ENCODE results near the gene AOPEP.

AOPEP gene

DNA sequence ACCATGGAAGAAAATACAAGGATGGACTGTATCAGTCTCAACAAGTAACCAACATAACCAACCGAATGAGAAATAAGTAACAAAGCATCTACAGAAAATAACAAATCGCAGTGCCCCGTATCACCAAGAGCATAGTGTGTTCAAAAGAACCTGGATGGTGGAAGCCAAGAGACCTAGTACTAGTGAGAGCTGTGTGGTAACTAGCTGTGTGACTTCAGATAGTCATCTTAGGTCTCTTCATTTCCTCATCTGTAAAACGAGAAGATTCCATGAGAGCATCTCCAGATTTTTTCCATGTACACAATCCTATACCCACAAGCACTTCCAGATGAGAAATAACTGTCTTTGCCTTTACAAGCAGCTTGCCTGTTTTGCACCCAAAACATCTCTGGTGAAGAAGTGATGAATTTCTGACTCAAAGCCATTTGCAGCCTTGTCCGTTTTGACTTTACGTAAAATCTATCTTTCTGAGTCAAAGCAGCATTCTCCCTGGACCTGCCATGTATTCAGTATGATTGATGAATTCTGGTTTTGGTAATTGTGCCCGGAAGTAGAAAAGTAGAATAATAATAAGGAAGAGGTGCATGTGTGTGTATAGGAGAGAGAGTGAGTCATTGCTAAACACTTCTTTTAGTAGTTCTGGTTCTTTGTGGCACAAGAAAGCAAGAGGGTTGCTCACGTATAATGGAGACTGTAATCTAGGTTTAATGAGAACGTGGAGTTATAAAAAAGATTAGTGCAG, 41.0 kb downstream of the AOPEP start:
- Histone ChIP-seq H3K9ac (ENCODE audit: low read length in 2 of 2) (no peak overlapping the region), H3K4me1 (ENCODE audit: control insufficient read depth, insufficient read depth, low read length) (no peaks in the 10 kb centered on the region), H3K27me3 (ENCODE audit: control insufficient read depth in 1 of 2, insufficient read depth in 2 of 2, low read length in 2 of 2) (no peaks in the 10 kb centered on the region), H3K27ac (ENCODE audit: low read length) (no peak overlapping the region), H3K9me3 (ENCODE audit: control insufficient read depth in 2 of 2, low read length in 2 of 2) (no peaks in the 10 kb centered on the region), H3K4me3 (ENCODE audit: low read length in 2 of 2) (no peak overlapping the region), H3K36me3 (ENCODE audit: control insufficient read depth in 2 of 2, insufficient read depth in 2 of 2, low read length in 2 of 2) (no peaks in the 10 kb centered on the region)

DNA sequence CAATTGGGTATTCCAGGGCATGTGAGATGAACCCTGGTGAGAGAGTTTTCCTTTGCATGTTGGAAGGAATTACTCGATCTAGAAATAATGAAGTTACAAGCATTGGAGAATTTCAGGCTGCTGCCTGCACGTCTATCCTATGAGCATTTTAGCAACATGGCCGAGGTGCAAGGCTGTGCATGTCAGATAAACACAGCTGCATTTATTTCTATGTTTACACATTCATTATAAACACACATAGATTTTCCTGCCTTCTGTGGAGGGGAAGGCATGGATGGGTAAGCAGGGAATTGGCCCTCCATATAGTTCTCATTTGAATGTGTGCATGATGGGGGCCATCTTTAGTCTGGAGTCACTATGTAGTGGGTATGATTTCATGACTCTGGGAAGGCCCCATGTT, 42.3 kb downstream of the AOPEP start:
- H3K27me3 ChIP-seq (ENCODE audit: control insufficient read depth in 1 of 2, insufficient read depth in 2 of 2, low read length in 2 of 2), result no peaks in the 10 kb centered on the region
- no peak overlapping the region for H3K9ac ChIP-seq (ENCODE audit: low read length in 2 of 2)
- no peaks in the 10 kb centered on the region for H3K9me3 ChIP-seq (ENCODE audit: control insufficient read depth in 2 of 2, low read length in 2 of 2)
- no peak overlapping the region for H3K4me3 ChIP-seq (ENCODE audit: low read length in 2 of 2)
- peaks cover 6% of the 10 kb centered on the region for H3K4me1 ChIP-seq (ENCODE audit: control insufficient read depth, insufficient read depth, low read length)
- no peaks in the 10 kb centered on the region for H3K36me3 ChIP-seq (ENCODE audit: control insufficient read depth in 2 of 2, insufficient read depth in 2 of 2, low read length in 2 of 2)
- no peak overlapping the region for H3K27ac ChIP-seq (ENCODE audit: low read length)

DNA sequence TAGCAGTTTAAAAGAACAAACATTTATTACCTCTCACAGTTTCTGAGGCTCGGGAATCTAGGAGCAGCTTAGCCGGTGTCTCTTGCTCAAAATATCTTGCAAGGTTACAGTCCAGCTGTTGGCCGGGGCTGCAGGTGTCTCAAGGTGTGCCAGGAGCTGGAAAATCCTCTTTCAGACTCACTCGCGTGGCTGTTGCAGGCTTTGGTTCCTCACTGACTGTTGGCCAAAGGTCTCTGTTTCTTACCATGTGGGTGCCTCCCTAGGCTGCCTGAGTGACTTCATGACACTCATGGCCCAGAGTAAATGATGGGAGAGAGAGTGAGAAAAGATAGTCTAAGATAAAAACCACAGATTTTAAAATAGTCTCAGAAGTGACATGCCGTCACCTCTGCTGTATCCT, 43.8 kb downstream of the AOPEP start:
- Histone ChIP-seq H3K27me3 (ENCODE audit: control insufficient read depth in 1 of 2, insufficient read depth in 2 of 2, low read length in 2 of 2) (no peaks in the 10 kb centered on the region), H3K4me3 (ENCODE audit: low read length in 2 of 2) (no peak overlapping the region), H3K4me1 (ENCODE audit: control insufficient read depth, insufficient read depth, low read length) (peaks cover 6% of the 10 kb centered on the region), H3K9me3 (ENCODE audit: control insufficient read depth in 2 of 2, low read length in 2 of 2) (no peaks in the 10 kb centered on the region), H3K36me3 (ENCODE audit: control insufficient read depth in 2 of 2, insufficient read depth in 2 of 2, low read length in 2 of 2) (no peaks in the 10 kb centered on the region), H3K27ac (ENCODE audit: low read length) (no peak overlapping the region), H3K9ac (ENCODE audit: low read length in 2 of 2) (no peak overlapping the region)

DNA sequence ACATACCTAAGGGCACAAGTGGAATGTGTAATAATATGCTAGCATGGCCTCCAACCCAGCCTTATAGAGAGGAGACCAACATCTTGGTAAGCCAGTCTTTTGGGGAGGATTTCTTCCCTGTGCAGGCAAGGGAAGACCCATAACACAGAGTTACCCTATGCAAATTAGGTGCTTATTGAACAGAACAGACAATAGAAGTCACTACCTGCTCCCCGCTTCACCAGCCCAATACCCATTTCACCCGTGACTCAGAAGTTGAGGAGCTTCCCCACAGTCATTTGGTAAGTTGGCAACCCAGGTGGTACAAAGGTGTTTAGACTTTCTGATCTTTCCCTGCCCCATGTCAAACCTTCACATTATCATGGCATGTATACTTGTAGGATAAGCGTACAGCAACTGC, 44.6 kb downstream of the AOPEP start:
- no peak overlapping the region for H3K27ac ChIP-seq (ENCODE audit: low read length)
- H3K36me3 ChIP-seq (ENCODE audit: control insufficient read depth in 2 of 2, insufficient read depth in 2 of 2, low read length in 2 of 2), result no peaks in the 10 kb centered on the region
- no peak overlapping the region for H3K4me3 ChIP-seq (ENCODE audit: low read length in 2 of 2)

DNA sequence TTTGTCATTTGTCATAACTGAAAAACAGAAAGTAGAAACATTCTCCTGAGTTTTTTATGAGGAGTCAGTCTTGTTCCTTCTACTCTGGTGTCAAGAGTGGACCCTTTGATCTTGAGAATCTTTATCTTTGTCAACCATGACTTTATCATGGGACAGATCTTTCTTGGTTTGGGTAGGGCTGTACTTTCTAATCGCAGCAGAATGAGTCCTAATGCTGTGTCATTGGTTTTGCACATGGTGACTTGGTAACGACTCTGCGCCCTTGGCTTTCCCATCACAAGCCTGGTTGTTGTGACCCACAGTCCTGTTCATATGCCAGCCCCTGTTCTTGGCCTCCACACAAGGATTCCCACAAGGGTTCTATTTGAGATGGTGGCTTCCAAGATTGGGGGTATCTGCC, 45.6 kb downstream of the AOPEP start:
- H3K9me3 ChIP-seq (ENCODE audit: control insufficient read depth in 2 of 2, low read length in 2 of 2), result no peaks in the 10 kb centered on the region
- H3K4me3 ChIP-seq (ENCODE audit: low read length in 2 of 2), result no peak overlapping the region
- no peaks in the 10 kb centered on the region for H3K36me3 ChIP-seq (ENCODE audit: control insufficient read depth in 2 of 2, insufficient read depth in 2 of 2, low read length in 2 of 2)

More for the DNA sequence above, 44.6 kb downstream of the AOPEP start:
- Histone ChIP-seq H3K27me3 (ENCODE audit: control insufficient read depth in 1 of 2, insufficient read depth in 2 of 2, low read length in 2 of 2) (no peaks in the 10 kb centered on the region), H3K9ac (ENCODE audit: low read length in 2 of 2) (no peak overlapping the region), H3K9me3 (ENCODE audit: control insufficient read depth in 2 of 2, low read length in 2 of 2) (no peaks in the 10 kb centered on the region), H3K4me1 (ENCODE audit: control insufficient read depth, insufficient read depth, low read length) (peaks cover 6% of the 10 kb centered on the region)

DNA sequence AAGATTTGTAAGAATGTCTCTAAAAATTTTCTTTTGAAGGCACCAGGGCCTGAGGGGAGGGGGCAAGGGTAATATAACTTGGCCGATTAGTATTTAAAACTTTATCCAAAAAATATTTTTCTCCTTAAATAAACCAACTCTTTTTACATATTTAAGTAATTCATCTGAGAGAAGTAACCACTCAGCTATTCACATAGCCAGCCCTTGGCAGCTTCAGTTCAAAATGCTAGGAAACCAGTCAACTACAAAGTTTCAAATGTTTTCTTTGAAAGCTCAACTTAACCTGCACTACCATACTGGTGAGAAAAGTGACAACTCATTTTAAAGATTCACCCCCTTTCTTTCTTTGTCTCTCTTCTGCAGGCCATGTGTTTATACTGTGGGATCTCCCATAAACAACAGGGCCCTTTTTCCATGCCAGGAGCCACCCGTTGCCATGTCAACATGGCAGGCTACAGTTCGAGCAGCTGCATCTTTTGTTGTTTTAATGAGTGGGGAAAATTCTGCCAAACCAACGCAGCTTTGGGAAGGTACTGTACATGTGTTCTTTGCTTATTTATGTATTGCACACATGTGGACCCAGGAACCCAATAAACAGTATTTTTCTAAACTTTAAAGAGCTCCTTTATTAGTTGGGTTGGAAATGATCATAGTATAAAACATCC, 46.3 kb downstream of the AOPEP start:
- Histone ChIP-seq H3K4me1 (ENCODE audit: control insufficient read depth, insufficient read depth, low read length) (peaks cover 6% of the 10 kb centered on the region), H3K9me3 (ENCODE audit: control insufficient read depth in 2 of 2, low read length in 2 of 2) (no peaks in the 10 kb centered on the region), H3K27ac (ENCODE audit: low read length) (no peak overlapping the region), H3K4me3 (ENCODE audit: low read length in 2 of 2) (no peak overlapping the region), H3K9ac (ENCODE audit: low read length in 2 of 2) (no peak overlapping the region), H3K27me3 (ENCODE audit: control insufficient read depth in 1 of 2, insufficient read depth in 2 of 2, low read length in 2 of 2) (no peaks in the 10 kb centered on the region), H3K36me3 (ENCODE audit: control insufficient read depth in 2 of 2, insufficient read depth in 2 of 2, low read length in 2 of 2) (no peaks in the 10 kb centered on the region)

More for the DNA sequence above, 45.6 kb downstream of the AOPEP start:
- H3K27me3 ChIP-seq (ENCODE audit: control insufficient read depth in 1 of 2, insufficient read depth in 2 of 2, low read length in 2 of 2), result no peaks in the 10 kb centered on the region
- peaks cover 6% of the 10 kb centered on the region for H3K4me1 ChIP-seq (ENCODE audit: control insufficient read depth, insufficient read depth, low read length)
- no peak overlapping the region for H3K9ac ChIP-seq (ENCODE audit: low read length in 2 of 2)
- H3K27ac ChIP-seq (ENCODE audit: low read length), result no peak overlapping the region

DNA sequence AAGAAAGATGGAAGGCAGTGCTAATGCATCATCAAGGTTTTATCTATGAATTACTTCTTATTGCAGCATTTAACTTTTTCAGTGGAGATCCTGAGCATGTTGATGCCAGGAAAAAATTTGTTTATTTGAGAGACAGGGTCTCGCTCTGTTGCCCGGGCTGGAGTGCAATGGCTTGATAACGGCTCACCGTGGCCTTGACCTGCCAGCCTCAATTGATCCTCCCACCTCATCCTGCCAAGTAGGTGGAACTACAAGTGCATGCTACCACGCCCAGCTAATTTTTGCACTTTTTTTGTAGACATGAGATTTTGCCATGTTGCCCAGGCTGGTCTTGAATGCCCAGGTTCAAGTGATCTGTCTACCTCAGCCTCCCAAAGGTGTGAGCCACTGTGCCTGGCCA, 47.2 kb downstream of the AOPEP start:
- no peaks in the 10 kb centered on the region for H3K36me3 ChIP-seq (ENCODE audit: control insufficient read depth in 2 of 2, insufficient read depth in 2 of 2, low read length in 2 of 2)
- H3K4me3 ChIP-seq (ENCODE audit: low read length in 2 of 2), result no peak overlapping the region

DNA sequence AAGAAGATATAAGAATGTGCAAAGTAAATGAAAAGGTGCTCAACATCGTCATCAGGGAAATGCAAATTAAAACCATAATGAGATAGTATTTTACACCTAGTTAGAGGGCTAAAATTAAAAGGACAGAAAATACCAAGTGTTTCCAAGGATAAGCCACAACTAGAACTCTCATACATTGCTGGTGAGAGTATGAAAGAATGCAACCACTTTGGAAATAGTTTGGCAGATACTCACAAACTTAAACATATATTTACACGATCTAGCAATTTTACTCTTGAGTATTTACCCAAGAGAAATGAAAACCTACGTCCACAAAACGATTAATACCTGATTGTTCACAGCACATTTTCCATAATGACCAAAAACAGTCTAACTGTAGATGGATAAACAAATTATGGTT, 51.5 kb downstream of the AOPEP start:
- H3K4me3 ChIP-seq (ENCODE audit: low read length in 2 of 2), result no peak overlapping the region
- H3K27me3 ChIP-seq (ENCODE audit: control insufficient read depth in 1 of 2, insufficient read depth in 2 of 2, low read length in 2 of 2), result no peaks in the 10 kb centered on the region
- no peaks in the 10 kb centered on the region for H3K36me3 ChIP-seq (ENCODE audit: control insufficient read depth in 2 of 2, insufficient read depth in 2 of 2, low read length in 2 of 2)
- H3K9me3 ChIP-seq (ENCODE audit: control insufficient read depth in 2 of 2, low read length in 2 of 2), result no peaks in the 10 kb centered on the region
- H3K9ac ChIP-seq (ENCODE audit: low read length in 2 of 2), result no peak overlapping the region
- H3K27ac ChIP-seq (ENCODE audit: low read length), result no peak overlapping the region
- H3K4me1 ChIP-seq (ENCODE audit: control insufficient read depth, insufficient read depth, low read length), result peaks cover 8% of the 10 kb centered on the region

More for the DNA sequence above, 47.2 kb downstream of the AOPEP start:
- peaks cover 6% of the 10 kb centered on the region for H3K4me1 ChIP-seq (ENCODE audit: control insufficient read depth, insufficient read depth, low read length)
- no peak overlapping the region for H3K27ac ChIP-seq (ENCODE audit: low read length)
- H3K9me3 ChIP-seq (ENCODE audit: control insufficient read depth in 2 of 2, low read length in 2 of 2), result no peaks in the 10 kb centered on the region
- H3K9ac ChIP-seq (ENCODE audit: low read length in 2 of 2), result no peak overlapping the region
- no peaks in the 10 kb centered on the region for H3K27me3 ChIP-seq (ENCODE audit: control insufficient read depth in 1 of 2, insufficient read depth in 2 of 2, low read length in 2 of 2)

DNA sequence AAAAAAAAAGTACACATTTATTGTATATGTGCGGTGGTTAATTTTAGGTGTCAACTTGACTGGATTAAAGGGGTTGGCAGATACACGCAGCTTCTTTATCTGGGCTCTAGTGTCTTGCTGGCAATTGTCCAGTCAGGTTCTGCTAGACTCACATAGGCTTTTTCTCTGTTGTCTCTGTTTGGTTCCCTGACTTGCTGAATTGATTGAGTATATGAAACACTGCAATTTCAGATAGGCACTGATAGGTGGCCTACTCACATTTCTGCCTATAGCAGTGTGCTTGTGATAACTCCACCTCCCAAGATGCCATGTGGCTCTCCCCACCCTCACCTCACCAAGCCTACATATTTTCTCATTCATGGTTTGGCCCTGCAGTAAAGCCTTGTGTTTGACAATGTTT, 52.5 kb downstream of the AOPEP start:
- Histone ChIP-seq H3K36me3 (ENCODE audit: control insufficient read depth in 2 of 2, insufficient read depth in 2 of 2, low read length in 2 of 2) (no peaks in the 10 kb centered on the region), H3K27me3 (ENCODE audit: control insufficient read depth in 1 of 2, insufficient read depth in 2 of 2, low read length in 2 of 2) (no peaks in the 10 kb centered on the region), H3K4me1 (ENCODE audit: control insufficient read depth, insufficient read depth, low read length) (peaks cover 7% of the 10 kb centered on the region), H3K27ac (ENCODE audit: low read length) (no peak overlapping the region), H3K9ac (ENCODE audit: low read length in 2 of 2) (no peak overlapping the region), H3K4me3 (ENCODE audit: low read length in 2 of 2) (no peak overlapping the region), H3K9me3 (ENCODE audit: control insufficient read depth in 2 of 2, low read length in 2 of 2) (no peaks in the 10 kb centered on the region)

DNA sequence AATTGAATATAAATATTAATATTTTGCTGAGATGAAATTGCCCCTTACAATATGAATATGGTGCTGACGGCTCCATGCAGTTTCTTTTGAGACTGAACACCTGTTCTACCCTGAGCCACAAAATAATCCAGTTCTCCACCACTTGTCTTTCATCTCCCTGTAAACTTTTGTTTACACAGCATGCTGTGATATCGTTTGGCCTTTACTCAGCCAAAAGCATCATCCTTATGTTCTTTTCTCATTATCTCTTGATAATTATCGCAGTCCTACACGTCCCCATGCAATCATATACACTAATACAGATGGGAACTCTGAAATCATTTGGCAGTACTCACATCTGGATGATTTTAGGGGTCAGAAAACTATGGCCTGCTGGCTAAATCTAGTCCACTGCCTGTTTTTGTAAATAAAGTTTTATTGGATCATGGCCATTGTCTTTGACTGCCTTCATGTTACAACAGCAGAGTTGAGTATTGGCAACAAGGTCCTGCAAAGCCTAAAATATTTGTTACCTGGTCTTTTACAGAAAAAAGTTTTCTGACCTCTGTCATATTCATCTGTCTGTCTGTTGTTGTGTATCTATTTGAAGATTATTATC, 53.3 kb downstream of the AOPEP start:
- Histone ChIP-seq H3K9ac (ENCODE audit: low read length in 2 of 2) (no peak overlapping the region), H3K27ac (ENCODE audit: low read length) (no peak overlapping the region)

DNA sequence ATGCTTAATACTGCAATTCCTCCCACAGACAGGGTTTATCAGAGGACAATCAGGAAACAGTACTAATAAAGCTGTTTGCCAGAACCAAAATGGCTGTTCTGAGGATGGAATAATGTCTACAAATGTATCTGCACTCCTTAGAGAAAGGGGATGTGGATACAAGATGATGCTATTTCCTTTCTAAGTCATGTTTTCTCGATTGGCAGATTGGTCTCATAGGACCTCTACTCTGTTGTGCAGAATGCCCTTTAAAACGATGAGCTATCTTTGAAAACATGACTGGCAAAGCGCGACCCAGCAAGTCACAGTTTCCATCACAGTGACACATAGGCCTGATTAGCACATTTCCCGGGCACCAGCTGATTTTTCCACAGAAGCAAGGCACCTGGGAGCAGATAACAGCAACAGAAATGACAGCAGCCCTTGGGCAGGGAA, 54.0 kb downstream of the AOPEP start:
- Histone ChIP-seq H3K36me3 (ENCODE audit: control insufficient read depth in 2 of 2, insufficient read depth in 2 of 2, low read length in 2 of 2) (no peaks in the 10 kb centered on the region), H3K9me3 (ENCODE audit: control insufficient read depth in 2 of 2, low read length in 2 of 2) (no peaks in the 10 kb centered on the region), H3K4me3 (ENCODE audit: low read length in 2 of 2) (no peak overlapping the region), H3K4me1 (ENCODE audit: control insufficient read depth, insufficient read depth, low read length) (peaks cover 7% of the 10 kb centered on the region), H3K9ac (ENCODE audit: low read length in 2 of 2) (no peak overlapping the region), H3K27ac (ENCODE audit: low read length) (no peak overlapping the region), H3K27me3 (ENCODE audit: control insufficient read depth in 1 of 2, insufficient read depth in 2 of 2, low read length in 2 of 2) (no peaks in the 10 kb centered on the region)

More for the DNA sequence above, 53.3 kb downstream of the AOPEP start:
- Histone ChIP-seq H3K4me1 (ENCODE audit: control insufficient read depth, insufficient read depth, low read length) (peaks cover 7% of the 10 kb centered on the region), H3K27me3 (ENCODE audit: control insufficient read depth in 1 of 2, insufficient read depth in 2 of 2, low read length in 2 of 2) (no peaks in the 10 kb centered on the region), H3K36me3 (ENCODE audit: control insufficient read depth in 2 of 2, insufficient read depth in 2 of 2, low read length in 2 of 2) (no peaks in the 10 kb centered on the region), H3K9me3 (ENCODE audit: control insufficient read depth in 2 of 2, low read length in 2 of 2) (no peaks in the 10 kb centered on the region), H3K4me3 (ENCODE audit: low read length in 2 of 2) (no peak overlapping the region)

Data from stomach smooth muscle (tissue), 2 donors.